SK-N-SH treated with all-trans-retinoic acid at 6 μM for 48 hours (cell line): Measurements from ENCODE around the gene SFR1.

ENCODE experiments used
- SNAI2 ChIP-seq: fragments of 250-450 bp; sonication (Bioruptor Pico); IDR thresholded peaks from 2 replicates; pipeline ENCODE4 v1.5.0; 2020; ENCODE audit warnings: mild to moderate bottlenecking, moderate library complexity
- ZFP30 ChIP-seq: fragments of 450-650 bp; formaldehyde crosslinking; IDR thresholded peaks from 2 replicates; pipeline ENCODE4 v1.5.0; 2022; ENCODE audit warnings: mild to moderate bottlenecking, moderate library complexity

DNA sequence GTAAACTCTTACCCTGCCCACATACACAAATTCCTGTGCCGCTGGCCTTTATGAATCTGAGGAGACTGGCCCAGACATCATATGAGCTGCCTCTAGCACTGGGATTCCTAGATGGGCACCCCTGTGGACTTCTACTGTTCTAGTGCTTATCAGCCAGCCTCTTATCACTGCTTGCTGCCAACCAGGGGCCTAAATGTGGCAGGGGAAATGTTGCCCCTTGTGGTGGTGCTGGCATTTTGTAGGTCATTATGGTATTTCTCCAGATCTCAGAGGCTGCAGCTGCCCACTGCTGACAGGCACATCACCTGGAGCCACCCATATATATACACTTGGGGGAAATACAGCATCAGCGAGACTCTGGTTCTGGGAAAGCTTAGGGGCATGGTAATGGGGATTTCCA, 5.4 kb downstream of the SFR1 start:
- no peak for TF ChIP-seq SNAI2 (CRISPR knock-in tag)
- no peak for TF ChIP-seq ZFP30
